Measurements from ENCODE around the gene FAM228A. TPM values are rescaled to one million over a fixed set of nuclear protein-coding genes. Genes with fewer than 3 reads are reported as not detected.

Gene FAM228A
- total and polyA plus RNA-seq, 2 donors (not counting 3 experiments of a cell fraction or from before 2014, with no cell fraction given): 0.36 to 1.00 TPM

DNA sequence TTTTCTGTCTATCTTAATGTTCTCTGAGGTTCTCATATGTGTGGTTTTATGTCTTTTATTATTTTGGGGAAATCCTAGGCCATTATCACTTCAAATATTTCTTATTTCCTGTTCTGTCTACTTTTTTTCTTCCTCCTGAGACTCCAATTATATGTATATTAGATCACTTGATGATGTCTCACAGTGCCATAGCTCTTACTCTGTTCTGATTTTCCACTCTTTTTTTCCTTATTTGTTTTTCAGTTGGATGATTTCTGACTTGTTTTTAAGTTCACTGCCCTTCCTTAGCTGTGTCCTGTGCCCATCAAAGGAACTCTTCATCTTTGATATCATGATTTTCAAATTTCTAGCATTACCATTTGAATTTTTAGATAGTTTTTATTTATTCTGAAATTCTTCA lies 27.5 kb upstream of the FAM228A start:
- Histone ChIP-seq H3K36me3 (ENCODE audit: control insufficient read depth in 2 of 2, extremely low read depth in 1 of 2, insufficient read depth in 2 of 2, low read length in 2 of 2) (peaks cover 0 to 3% of the 10 kb centered on the region in 2 experiments), H3K9me3 (replicated peaks; ENCODE audit: control insufficient read depth, insufficient read depth, low read length) (no peaks in the 10 kb centered on the region), H2AFZ (ENCODE audit: low read depth, low read length) (no peak overlapping the region), H3K27ac (ENCODE audit: insufficient read depth, low read depth, low read length) (no peak overlapping the region), H3K9me1 (replicated peaks; ENCODE audit: control insufficient read depth, extremely low read depth, insufficient read depth, low read length) (no peaks in the 10 kb centered on the region), H4K20me1 (replicated peaks; ENCODE audit: control insufficient read depth, extremely low read depth, insufficient read depth, low read length) (no peaks in the 10 kb centered on the region), H3K27me3 (ENCODE audit: control insufficient read depth in 2 of 2, insufficient read depth in 2 of 2, low read length in 2 of 2) (no peaks in the 10 kb centered on the region), H3K4me2 (ENCODE audit: insufficient read depth, low read length) (no peak overlapping the region), H3K4me1 (ENCODE audit: control insufficient read depth, extremely low read depth, insufficient read depth, low read length) (no peaks in the 10 kb centered on the region), H3K79me2 (ENCODE audit: control insufficient read depth, insufficient read depth, low read length) (no peaks in the 10 kb centered on the region), H3K4me3 (replicated peaks in 1 of 3; ENCODE audit: insufficient read depth in 1 of 3, low read depth in 1 of 3, low read length in 3 of 3) (no peak overlapping the region), H3K9ac (replicated peaks; ENCODE audit: extremely low read depth, insufficient read depth, low read length) (no peak overlapping the region)
- POLR2A ChIA-PET: no interaction called here
- no TSS peak for BruUV-seq (replicated peaks)
- TF ChIP-seq, protein P1, sequence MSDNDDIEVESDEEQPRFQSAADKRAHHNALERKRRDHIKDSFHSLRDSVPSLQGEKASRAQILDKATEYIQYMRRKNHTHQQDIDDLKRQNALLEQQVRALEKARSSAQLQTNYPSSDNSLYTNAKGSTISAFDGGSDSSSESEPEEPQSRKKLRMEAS (IDR thresholded peaks at IDR 0.05; ENCODE audit: insufficient read depth, insufficient read length): no peak
- FAIRE-seq (no peak), DNase-seq (ENCODE audit: low read depth, low spot score) (no peak)
- dilution Hi-C loops (cut with MboI; ENCODE audit: extremely low pct_ligation_motif_present, low sequenced_read_pairs): no loop called here
- intact Hi-C loops (cut with micrococcal nuclease): no loop called here
- CTCF ChIA-PET: interaction anchor here (1.0 kb wide), 1 partner anchor 14 kb away, joined by 3 read pairs; no protein-coding TSS in a partner anchor

DNA sequence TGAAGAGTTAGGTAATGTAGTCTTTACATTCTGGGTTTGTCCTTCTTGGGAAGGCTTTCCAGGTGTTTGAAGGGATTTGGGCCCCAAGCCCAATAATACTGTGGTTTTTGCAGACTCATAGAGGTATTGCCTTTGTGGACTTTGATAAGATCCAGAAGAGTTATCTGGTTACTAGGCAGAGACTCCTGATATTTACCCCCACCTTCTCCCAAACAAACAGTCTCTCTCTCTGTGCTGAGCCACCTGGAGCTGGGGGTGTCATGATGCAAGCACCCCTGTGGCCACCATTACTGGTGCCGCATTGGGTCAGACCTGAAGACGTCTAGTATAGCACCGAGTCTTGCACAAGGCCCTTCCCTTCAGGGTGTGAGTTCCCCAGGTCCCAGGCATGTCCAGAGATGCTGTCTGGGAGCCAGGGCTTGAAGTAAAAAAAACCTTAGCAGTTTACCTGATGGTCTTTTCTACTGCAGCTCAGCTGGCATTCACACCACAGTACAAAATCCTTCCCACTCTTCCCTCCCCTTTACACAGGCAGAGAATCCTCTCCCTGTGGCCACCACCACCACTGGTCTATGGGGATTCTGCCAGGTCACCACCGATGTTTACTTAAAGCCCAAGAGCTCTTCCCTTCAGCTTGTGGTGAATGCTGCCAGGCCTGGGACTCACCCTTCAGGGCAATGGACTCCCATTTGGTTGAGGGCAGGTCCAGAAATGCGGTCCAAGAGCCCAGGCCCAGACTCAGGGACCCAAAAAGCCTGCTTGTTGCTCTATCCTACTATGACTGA lies 22.2 kb upstream of the FAM228A start:
- intact Hi-C loops (cut with micrococcal nuclease): no loop called here
- Histone ChIP-seq H3K9me1 (replicated peaks; ENCODE audit: control insufficient read depth, extremely low read depth, insufficient read depth, low read length) (no peaks in the 10 kb centered on the region), H4K20me1 (replicated peaks; ENCODE audit: control insufficient read depth, extremely low read depth, insufficient read depth, low read length) (no peaks in the 10 kb centered on the region), H2AFZ (ENCODE audit: low read depth, low read length) (no peak overlapping the region), H3K27ac (ENCODE audit: insufficient read depth, low read depth, low read length) (no peak overlapping the region), H3K4me3 (replicated peaks in 1 of 3; ENCODE audit: insufficient read depth in 1 of 3, low read depth in 1 of 3, low read length in 3 of 3) (no peak overlapping the region), H3K4me2 (ENCODE audit: insufficient read depth, low read length) (no peak overlapping the region), H3K79me2 (ENCODE audit: control insufficient read depth, insufficient read depth, low read length) (no peaks in the 10 kb centered on the region), H3K9ac (replicated peaks; ENCODE audit: extremely low read depth, insufficient read depth, low read length) (no peak overlapping the region), H3K4me1 (ENCODE audit: control insufficient read depth, extremely low read depth, insufficient read depth, low read length) (no peaks in the 10 kb centered on the region), H3K9me3 (replicated peaks; ENCODE audit: control insufficient read depth, insufficient read depth, low read length) (no peaks in the 10 kb centered on the region), H3K36me3 (ENCODE audit: control insufficient read depth in 2 of 2, extremely low read depth in 1 of 2, insufficient read depth in 2 of 2, low read length in 2 of 2) (no peaks in the 10 kb centered on the region), H3K27me3 (ENCODE audit: control insufficient read depth in 2 of 2, insufficient read depth in 2 of 2, low read length in 2 of 2) (no peaks in the 10 kb centered on the region)
- dilution Hi-C loops (cut with MboI; ENCODE audit: extremely low pct_ligation_motif_present, low sequenced_read_pairs): no loop called here
- FAIRE-seq (no peak), DNase-seq (ENCODE audit: low read depth, low spot score) (no peak)
- TF ChIP-seq, protein P1 (IDR thresholded peaks at IDR 0.05; ENCODE audit: insufficient read depth, insufficient read length): no peak
- TF ChIP-seq FOS (IDR thresholded peaks at IDR 0.05; ENCODE audit: borderline replicate concordance, insufficient read depth, low read length): no peak
- TF ChIP-seq POLR2A (IDR thresholded peaks at IDR 0.05; ENCODE audit: low read depth, low read length): no peak
- no peak for TF ChIP-seq POLR2AphosphoS5 (IDR thresholded peaks at IDR 0.05; ENCODE audit: insufficient read depth, low read depth, low read length)
- TF ChIP-seq GATA2 (IDR thresholded peaks at IDR 0.05; ENCODE audit: insufficient read depth, insufficient read length, low read depth, low read length): no peak
- TF ChIP-seq, protein P2, sequence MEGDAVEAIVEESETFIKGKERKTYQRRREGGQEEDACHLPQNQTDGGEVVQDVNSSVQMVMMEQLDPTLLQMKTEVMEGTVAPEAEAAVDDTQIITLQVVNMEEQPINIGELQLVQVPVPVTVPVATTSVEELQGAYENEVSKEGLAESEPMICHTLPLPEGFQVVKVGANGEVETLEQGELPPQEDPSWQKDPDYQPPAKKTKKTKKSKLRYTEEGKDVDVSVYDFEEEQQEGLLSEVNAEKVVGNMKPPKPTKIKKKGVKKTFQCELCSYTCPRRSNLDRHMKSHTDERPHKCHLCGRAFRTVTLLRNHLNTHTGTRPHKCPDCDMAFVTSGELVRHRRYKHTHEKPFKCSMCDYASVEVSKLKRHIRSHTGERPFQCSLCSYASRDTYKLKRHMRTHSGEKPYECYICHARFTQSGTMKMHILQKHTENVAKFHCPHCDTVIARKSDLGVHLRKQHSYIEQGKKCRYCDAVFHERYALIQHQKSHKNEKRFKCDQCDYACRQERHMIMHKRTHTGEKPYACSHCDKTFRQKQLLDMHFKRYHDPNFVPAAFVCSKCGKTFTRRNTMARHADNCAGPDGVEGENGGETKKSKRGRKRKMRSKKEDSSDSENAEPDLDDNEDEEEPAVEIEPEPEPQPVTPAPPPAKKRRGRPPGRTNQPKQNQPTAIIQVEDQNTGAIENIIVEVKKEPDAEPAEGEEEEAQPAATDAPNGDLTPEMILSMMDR (IDR thresholded peaks at IDR 0.05; ENCODE audit: extremely low read depth in 1 of 2, insufficient read depth in 1 of 2, low read depth in 1 of 2, low read length in 2 of 2): no peak
- no peak for TF ChIP-seq EZH2 (IDR thresholded peaks at IDR 0.05; ENCODE audit: borderline replicate concordance, low read depth, low read length, severe bottlenecking)
- TF ChIP-seq MYC (IDR thresholded peaks at IDR 0.05; ENCODE audit: low read depth, low read length): no peak
- no peak for TF ChIP-seq JUN (IDR thresholded peaks at IDR 0.05; ENCODE audit: borderline replicate concordance, insufficient read depth, insufficient read length, low read depth)
- BruUV-seq (replicated peaks): no TSS peak
- ChIA-PET POLR2A (no interaction called here), CTCF (interaction anchor here (1.6 kb wide), 1 partner anchor 11 kb away, joined by 6 read pairs; no protein-coding TSS in a partner anchor)
